Measurements from ENCODE around the gene ZNF442. TPM values are rescaled to one million over a fixed set of nuclear protein-coding genes. Genes with fewer than 3 reads are reported as not detected.
"Not testable (repeated sequence)": the region's sequence is repeated elsewhere in the genome, so short reads cannot be mapped to it uniquely, and the experiment has no call there.

The ZNF442 gene
- total RNA-seq, result 1 to 10 TPM; 4.7 to 7.2 TPM
- polyA plus RNA-seq, result 1 to 10 TPM; 1.1 to 1.9 TPM
- long read RNA-seq, donor 1, result 0 reads
- long read RNA-seq, donor 2, result 0 reads
- long read RNA-seq, donor 3, result 0 reads
- long read RNA-seq, donor 4, result 0 reads
- long read RNA-seq, donor 5, partial matches to known transcripts, result 0 of 1 reads
- long read RNA-seq, donor 5, other reads (novel, unspliced or antisense), result 0 of 1 reads

DNA sequence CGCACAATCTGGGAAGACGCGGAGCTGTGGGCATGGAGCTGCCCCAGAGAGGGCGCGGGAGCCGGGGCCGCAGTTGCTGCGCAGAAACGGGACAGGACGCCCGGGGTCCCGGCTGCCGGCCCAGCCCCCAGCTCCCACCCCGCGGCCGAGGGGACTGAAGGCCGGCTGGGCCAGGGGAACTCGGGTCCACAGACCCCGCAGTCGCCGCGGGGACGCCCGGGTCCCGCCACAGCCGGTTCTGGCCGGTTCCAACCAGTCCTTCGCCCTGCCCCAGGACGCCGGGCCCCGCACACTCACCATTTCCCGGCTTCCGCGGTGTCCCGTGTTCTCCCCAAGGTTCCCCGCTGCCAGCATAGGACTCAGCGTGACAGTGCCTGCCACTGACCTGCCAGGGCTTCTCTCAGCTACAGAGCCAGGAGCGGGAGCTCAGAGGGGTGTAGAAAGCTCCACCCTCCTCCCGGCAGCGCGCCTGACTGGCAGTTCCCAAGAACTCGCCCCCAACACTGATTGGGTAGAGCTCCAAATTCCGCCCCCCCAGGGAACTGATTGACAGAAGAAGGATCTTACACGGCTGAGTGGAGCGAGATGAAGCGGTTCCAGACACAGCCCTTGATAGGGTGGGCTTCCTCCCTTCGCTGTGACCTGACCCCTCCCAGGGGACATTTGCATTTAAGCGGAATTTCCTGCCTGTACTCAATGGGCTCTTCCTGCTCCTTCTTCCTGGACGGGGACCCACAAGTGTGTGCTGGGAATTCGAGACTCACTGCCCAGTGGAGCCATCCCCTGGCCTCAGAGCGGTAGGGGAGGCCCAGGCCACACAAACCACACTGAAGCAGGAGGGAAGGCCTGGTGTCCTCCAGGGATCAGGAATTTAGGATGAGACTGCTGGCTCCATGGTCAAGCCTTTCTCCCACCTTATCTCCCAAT, at the start of gene ZNF442:
Gene ZNF442, minus strand, starts transcription at position 448 of the 927 bp plus-strand sequence. CDS start 2,052 bp downstream, outside the sequence.
- peaks cover 0 to 3% (median 0%) of the 10 kb centered on the region in 4 donors for H3K36me3 ChIP-seq (ENCODE audit: control insufficient read depth in 4 of 4, insufficient read depth in 4 of 4, low read length in 4 of 4)
- peak within 1 kb of the TSS; percentile 70 for H3K4me3 ChIP-seq
- ATAC-seq (ENCODE audit: insufficient read depth, low FRiP score), result peak; percentile 99
- DNase-seq, result peak; percentile 98 to 99 (median 99)
- no peaks in the 10 kb centered on the region for H3K27me3 ChIP-seq (ENCODE audit: control insufficient read depth in 3 of 3, insufficient read depth in 3 of 3, low read length in 2 of 3)
- H3K9me3 ChIP-seq (ENCODE audit: control insufficient read depth in 4 of 4, insufficient read depth in 3 of 4, low read length in 3 of 4), result peaks cover 0 to 2% (median 0%) of the 10 kb centered on the region in 4 donors
- WGBS, 2 donors, result 0 to 1% methylated on average over 51 of the region's 51 CpGs
- H3K4me1 ChIP-seq (ENCODE audit: control insufficient read depth in 5 of 5, insufficient read depth in 5 of 5, low read length in 5 of 5), result peaks cover 0 to 5% (median 3%) of the 10 kb centered on the region in 5 donors
- peak within 1 kb of the TSS; percentile 71 to 84 for H3K9ac ChIP-seq (ENCODE audit: insufficient read depth in 1 of 2, low read length in 2 of 2)
- TF ChIP-seq, protein P1, sequence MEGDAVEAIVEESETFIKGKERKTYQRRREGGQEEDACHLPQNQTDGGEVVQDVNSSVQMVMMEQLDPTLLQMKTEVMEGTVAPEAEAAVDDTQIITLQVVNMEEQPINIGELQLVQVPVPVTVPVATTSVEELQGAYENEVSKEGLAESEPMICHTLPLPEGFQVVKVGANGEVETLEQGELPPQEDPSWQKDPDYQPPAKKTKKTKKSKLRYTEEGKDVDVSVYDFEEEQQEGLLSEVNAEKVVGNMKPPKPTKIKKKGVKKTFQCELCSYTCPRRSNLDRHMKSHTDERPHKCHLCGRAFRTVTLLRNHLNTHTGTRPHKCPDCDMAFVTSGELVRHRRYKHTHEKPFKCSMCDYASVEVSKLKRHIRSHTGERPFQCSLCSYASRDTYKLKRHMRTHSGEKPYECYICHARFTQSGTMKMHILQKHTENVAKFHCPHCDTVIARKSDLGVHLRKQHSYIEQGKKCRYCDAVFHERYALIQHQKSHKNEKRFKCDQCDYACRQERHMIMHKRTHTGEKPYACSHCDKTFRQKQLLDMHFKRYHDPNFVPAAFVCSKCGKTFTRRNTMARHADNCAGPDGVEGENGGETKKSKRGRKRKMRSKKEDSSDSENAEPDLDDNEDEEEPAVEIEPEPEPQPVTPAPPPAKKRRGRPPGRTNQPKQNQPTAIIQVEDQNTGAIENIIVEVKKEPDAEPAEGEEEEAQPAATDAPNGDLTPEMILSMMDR (IDR thresholded peaks at IDR 0.05; ENCODE audit: control extremely low read depth, extremely low read depth), result peak; percentile 21
- H3K27ac ChIP-seq (ENCODE audit: low read depth in 1 of 2, low read length in 1 of 2), result peak within 1 kb of the TSS; percentile 87 to 92

DNA sequence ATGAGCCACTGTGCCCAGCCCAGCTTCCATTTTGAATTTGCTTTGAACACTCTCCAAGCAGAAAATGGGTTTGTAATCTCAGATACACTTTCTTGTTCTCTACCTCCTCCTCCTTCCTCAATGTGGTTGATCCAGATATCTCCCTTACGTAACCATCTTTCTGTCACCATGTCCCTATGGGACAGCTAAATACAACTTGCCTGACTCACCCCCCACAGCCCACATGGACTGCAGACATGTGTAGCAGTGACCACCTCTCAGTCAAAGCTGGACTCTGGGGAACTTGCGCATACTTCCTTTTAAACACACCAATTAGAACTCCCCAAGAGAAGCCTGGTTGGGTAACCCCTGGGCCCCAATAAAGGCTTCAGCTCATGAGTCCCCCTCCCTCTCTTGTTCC, 46.4 kb upstream of the ZNF442 start:
- no peak overlapping the region for H3K9ac ChIP-seq (ENCODE audit: insufficient read depth in 1 of 2, low read length in 2 of 2)
- no peak overlapping the region for H3K27ac ChIP-seq (ENCODE audit: low read depth in 1 of 2, low read length in 1 of 2)
- DNase-seq (no peak), ATAC-seq (ENCODE audit: insufficient read depth, low FRiP score) (no peak)
- no peak overlapping the region for H3K4me3 ChIP-seq
- no peaks in the 10 kb centered on the region for H3K4me1 ChIP-seq (ENCODE audit: control insufficient read depth in 5 of 5, insufficient read depth in 5 of 5, low read length in 5 of 5)
- H3K9me3 ChIP-seq (ENCODE audit: control insufficient read depth in 4 of 4, insufficient read depth in 3 of 4, low read length in 3 of 4), result no peaks in the 10 kb centered on the region
- H3K27me3 ChIP-seq (ENCODE audit: control insufficient read depth in 3 of 3, insufficient read depth in 3 of 3, low read length in 2 of 3), result no peaks in the 10 kb centered on the region
- no peaks in the 10 kb centered on the region for H3K36me3 ChIP-seq (ENCODE audit: control insufficient read depth in 4 of 4, insufficient read depth in 4 of 4, low read length in 4 of 4)
- WGBS, 2 donors, result 96 to 97% methylated on average over 2 of the region's 2 CpGs
- TF ChIP-seq, protein P1 (IDR thresholded peaks at IDR 0.05; ENCODE audit: control extremely low read depth, extremely low read depth), result no peak

DNA sequence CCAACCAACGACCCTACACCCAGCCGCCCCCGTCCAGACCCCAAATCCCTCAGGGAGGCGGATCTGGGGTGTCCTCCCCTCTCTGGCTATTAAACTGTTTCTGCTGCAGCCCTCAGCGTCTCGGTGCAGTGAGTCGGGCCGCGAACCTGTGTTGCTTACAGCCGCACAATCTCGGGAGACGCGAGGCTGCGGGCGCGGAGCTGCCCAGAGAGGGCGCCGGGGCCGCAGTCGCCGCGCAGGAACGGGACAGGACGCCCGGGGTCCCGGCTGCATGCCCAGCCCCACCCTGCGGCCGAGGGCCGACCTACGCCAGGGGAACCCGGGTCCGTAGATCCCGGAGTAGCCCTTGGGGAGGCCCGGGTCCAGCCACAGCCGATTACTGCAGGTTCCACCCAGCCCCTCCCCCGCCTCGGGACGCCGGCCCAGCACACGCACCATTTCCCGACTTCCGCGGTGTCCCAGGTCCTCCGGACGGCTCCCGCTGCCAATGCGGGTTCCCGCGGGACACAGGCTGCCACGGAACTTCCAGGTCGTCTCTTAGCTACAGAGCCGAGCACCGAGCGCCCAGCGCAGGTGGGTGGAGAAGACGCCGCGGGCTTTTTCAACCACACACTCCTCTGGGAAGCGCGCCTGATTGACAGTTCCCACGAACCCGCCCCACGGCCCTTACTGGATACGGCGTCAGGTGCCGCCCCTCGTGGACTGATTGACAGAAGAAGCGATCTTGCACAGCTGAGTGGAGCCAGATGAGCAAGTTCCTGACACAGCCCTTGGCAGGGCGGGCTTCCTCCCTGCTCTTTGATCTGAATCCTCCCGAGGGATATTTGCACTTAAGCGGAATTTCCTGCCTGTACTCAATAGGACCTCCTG, 35.4 kb upstream of the ZNF442 start, which contains the start of gene ZNF799:
Gene ZNF799, minus strand, starts transcription at position 639 of the 870 bp plus-strand sequence. Its CDS starts 201 bp downstream, at position 438.
- Histone ChIP-seq H3K9ac (ENCODE audit: insufficient read depth in 1 of 2, low read length in 2 of 2) (peak within 1 kb of the TSS; percentile 28 to 42), H3K36me3 (ENCODE audit: control insufficient read depth in 4 of 4, insufficient read depth in 4 of 4, low read length in 4 of 4) (no peaks in the 10 kb centered on the region), H3K27me3 (ENCODE audit: control insufficient read depth in 3 of 3, insufficient read depth in 3 of 3, low read length in 2 of 3) (no peaks in the 10 kb centered on the region), H3K4me3 (peak within 1 kb of the TSS; percentile 81), H3K27ac (ENCODE audit: low read depth in 1 of 2, low read length in 1 of 2) (peak within 1 kb of the TSS; percentile 92 to 96), H3K4me1 (ENCODE audit: control insufficient read depth in 5 of 5, insufficient read depth in 5 of 5, low read length in 5 of 5) (peaks cover 0 to 4% (median 0%) of the 10 kb centered on the region in 5 donors), H3K9me3 (ENCODE audit: control insufficient read depth in 4 of 4, insufficient read depth in 3 of 4, low read length in 3 of 4) (no peaks in the 10 kb centered on the region)
- DNase-seq, result peak; percentile 93 to 97 (median 96)
- peak; percentile 96 for ATAC-seq (ENCODE audit: insufficient read depth, low FRiP score)
- TF ChIP-seq, protein P1 (IDR thresholded peaks at IDR 0.05; ENCODE audit: control extremely low read depth, extremely low read depth), result no peak
- 0% methylated on average over 56 to 71 of the region's 71 CpGs for WGBS, 2 donors

DNA sequence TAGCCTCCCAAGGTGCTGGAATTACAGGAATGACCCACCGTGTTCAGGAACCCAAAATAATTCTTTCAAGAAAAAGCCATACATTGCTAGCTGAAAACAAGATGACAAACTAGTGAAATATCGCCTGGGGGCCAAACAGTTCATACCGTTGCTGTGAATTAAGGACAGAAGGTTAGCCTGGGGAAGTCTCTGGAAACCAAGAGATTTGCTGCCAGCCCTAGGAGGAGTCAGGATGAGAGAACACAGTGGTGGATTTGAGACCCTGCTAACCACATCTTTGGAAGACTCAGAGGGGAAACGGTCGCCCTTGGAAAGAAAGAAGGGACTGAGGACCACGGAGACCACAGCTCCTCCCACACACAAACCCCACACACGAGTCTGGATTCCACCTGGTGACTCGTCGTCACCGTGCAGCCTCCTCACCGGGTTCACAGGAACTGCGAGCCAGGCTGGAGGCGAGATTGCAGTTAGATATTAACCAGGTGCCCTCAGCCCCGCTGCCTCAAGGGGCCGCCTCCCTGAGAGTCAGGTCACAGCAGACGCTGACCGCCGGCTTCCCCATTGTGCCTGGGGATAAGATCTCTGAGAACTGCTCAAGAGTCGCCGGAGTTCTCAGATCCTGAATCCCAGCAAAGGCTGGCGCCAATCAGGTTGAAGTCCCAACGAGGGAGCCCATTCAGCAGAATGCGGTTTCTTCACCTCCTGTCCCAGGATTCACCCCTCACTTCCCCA, 34.6 kb upstream of the ZNF442 start:
- 2 to 3% methylated on average over 20 to 23 of the region's 23 CpGs for WGBS, 2 donors
- Histone ChIP-seq H3K27ac (ENCODE audit: low read depth in 1 of 2, low read length in 1 of 2) (peak overlapping the region; percentile 92 to 96), H3K4me3 (peak overlapping the region; percentile 81), H3K9ac (ENCODE audit: insufficient read depth in 1 of 2, low read length in 2 of 2) (peak overlapping the region; percentile 26 to 42)
- H3K9me3 ChIP-seq (ENCODE audit: control insufficient read depth in 4 of 4, insufficient read depth in 3 of 4, low read length in 3 of 4); H3K4me1 ChIP-seq (ENCODE audit: control insufficient read depth in 5 of 5, insufficient read depth in 5 of 5, low read length in 5 of 5); H3K27me3 ChIP-seq (ENCODE audit: control insufficient read depth in 3 of 3, insufficient read depth in 3 of 3, low read length in 2 of 3); H3K36me3 ChIP-seq (ENCODE audit: control insufficient read depth in 4 of 4, insufficient read depth in 4 of 4, low read length in 4 of 4): not testable (repeated sequence)
- ATAC-seq (ENCODE audit: insufficient read depth, low FRiP score) (peak; percentile 45), DNase-seq (peak; percentile 16 to 29 (median 25))

DNA sequence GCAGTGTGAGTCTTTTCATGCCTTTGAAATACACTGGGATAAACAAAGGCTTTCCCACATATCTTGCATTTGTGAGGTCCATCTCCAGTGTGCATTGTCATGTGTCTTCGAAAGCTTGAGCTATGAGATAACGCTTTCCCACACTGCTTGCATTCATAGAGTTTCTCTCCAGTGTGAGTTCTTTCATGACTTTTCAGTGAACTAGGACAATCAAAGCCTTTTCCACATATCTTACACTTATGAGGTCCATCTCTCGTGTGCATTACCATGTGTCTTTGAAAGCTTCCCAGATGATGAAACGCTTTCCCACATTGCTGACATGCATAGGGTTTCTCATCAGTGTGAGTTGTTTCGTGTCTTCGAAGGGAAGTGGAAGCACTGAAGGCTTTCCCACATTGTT, 25.7 kb upstream of the ZNF442 start:
- not testable (repeated sequence) for ATAC-seq (ENCODE audit: insufficient read depth, low FRiP score); H3K4me3 ChIP-seq; H3K9me3 ChIP-seq (ENCODE audit: control insufficient read depth in 4 of 4, insufficient read depth in 3 of 4, low read length in 3 of 4); H3K4me1 ChIP-seq (ENCODE audit: control insufficient read depth in 5 of 5, insufficient read depth in 5 of 5, low read length in 5 of 5); H3K27ac ChIP-seq (ENCODE audit: low read depth in 1 of 2, low read length in 1 of 2); H3K27me3 ChIP-seq (ENCODE audit: control insufficient read depth in 3 of 3, insufficient read depth in 3 of 3, low read length in 2 of 3); DNase-seq; H3K9ac ChIP-seq (ENCODE audit: insufficient read depth in 1 of 2, low read length in 2 of 2)
- WGBS, 2 donors, result 97 to 98% methylated on average over 6 of the region's 6 CpGs
- peaks cover 6 to 14% (median 13%) of the 10 kb centered on the region in 4 donors for H3K36me3 ChIP-seq (ENCODE audit: control insufficient read depth in 4 of 4, insufficient read depth in 4 of 4, low read length in 4 of 4)

Measured in lung (tissue), 16 donors.